ENCODE results near the gene SP9. TPM values are rescaled to one million over a fixed set of nuclear protein-coding genes. Genes with fewer than 3 reads are reported as not detected.

Gene SP9
- total and polyA plus RNA-seq, 10 of the 15 experiments (the other 5 are each of a cell fraction or from before 2014, with no cell fraction given): not detected

DNA sequence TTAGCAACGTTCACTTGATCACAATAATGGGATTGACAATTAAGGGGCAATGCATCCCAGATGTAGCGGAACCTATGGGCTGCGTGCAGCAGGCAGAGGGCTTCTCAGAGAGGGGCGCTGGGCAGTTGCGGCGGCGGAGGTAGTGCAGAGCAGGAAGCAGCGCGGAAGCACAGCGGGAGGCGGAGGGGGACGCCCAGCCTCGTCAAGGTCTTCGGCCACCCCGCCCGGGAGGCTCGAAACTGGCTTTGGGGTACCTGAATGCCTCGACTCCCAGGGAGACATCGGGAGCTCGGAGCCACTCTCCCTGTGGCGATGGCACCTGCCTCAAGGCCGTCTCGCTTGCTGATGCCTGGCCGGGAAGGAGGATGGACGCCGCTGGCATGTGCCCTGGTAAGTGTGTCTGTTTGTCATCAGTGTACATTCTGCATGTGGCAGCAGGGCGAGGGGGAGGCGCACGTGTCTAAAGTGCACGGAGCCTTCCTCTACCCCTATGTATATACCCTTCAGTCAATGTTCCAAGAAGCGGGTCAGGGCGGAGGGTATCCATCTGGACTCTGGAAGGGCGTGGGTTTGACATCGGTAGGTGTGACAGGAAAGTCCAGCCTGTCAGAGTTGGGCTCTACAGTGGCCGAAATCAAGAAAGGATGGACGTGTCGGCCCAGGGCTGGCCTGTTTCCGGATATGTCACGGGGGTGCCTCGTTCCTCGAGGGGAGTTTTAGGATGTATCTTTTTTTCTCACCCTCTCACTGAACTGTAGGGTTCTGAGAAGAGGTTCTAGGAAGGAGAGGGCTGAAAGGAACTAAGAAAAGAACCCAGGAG, 7.5 kb upstream of the SP9 start:
- WGBS (ENCODE audit: insufficient coverage, insufficient replicate concordance, low lambda C conversion rate, missing lambda C conversion rate): 26% methylated on average over 41 of the region's 41 CpGs
- RAD21 ChIA-PET (ENCODE audit: unreplicated experiment): no interaction called here
- POLR2A ChIA-PET: no interaction called here
- BruUV-seq (replicated peaks): no TSS peak
- H4K20me1 ChIP-seq (ENCODE audit: control insufficient read depth, insufficient read depth): no peaks in the 10 kb centered on the region
- H3K27me3 ChIP-seq (replicated peaks in 1 of 2; ENCODE audit: control insufficient read depth in 2 of 2, insufficient read depth in 2 of 2, low read length in 1 of 2): peaks cover 11 to 27% of the 10 kb centered on the region in 2 experiments
- FAIRE-seq (no peak), DNase-seq (ENCODE audit: low read depth, low spot score) (no peak), ATAC-seq (peak; percentile 54)
- intact Hi-C loops (cut with micrococcal nuclease; ENCODE audit: unreplicated experiment): no loop called here
- H3K36me3 ChIP-seq (ENCODE audit: control insufficient read depth in 2 of 2, insufficient read depth in 2 of 2, low read length in 1 of 2): no peaks in the 10 kb centered on the region
- no peak overlapping the region for H3K27ac ChIP-seq (ENCODE audit: control insufficient read depth, insufficient read depth)
- in situ Hi-C loops (cut with MboI): no loop called here
- SMC1A ChIA-PET (ENCODE audit: uncharacterized antibody, unreplicated experiment): interaction anchor here (0.6 kb wide), 1 partner anchor 90 kb away, joined by 3 read pairs; no protein-coding TSS in a partner anchor
- H3K4me1 ChIP-seq (ENCODE audit: control insufficient read depth, insufficient read depth, low read length): peaks cover 11% of the 10 kb centered on the region
- H3K9ac ChIP-seq (ENCODE audit: control insufficient read depth, insufficient read depth, low read length): no peak overlapping the region
- H3K4me2 ChIP-seq (ENCODE audit: control insufficient read depth, insufficient read depth): peak overlapping the region; percentile 97
- no peaks in the 10 kb centered on the region for H3K79me2 ChIP-seq (ENCODE audit: control insufficient read depth, insufficient read depth, low read length)
- TF ChIP-seq, protein P1, sequence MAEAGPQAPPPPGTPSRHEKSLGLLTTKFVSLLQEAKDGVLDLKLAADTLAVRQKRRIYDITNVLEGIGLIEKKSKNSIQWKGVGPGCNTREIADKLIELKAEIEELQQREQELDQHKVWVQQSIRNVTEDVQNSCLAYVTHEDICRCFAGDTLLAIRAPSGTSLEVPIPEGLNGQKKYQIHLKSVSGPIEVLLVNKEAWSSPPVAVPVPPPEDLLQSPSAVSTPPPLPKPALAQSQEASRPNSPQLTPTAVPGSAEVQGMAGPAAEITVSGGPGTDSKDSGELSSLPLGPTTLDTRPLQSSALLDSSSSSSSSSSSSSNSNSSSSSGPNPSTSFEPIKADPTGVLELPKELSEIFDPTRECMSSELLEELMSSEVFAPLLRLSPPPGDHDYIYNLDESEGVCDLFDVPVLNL (IDR thresholded peaks at IDR 0.05; ENCODE audit: low read depth, low read length): no peak
- peak; percentile 52 for TF ChIP-seq SUZ12 (IDR thresholded peaks at IDR 0.05; ENCODE audit: unreplicated experiment)
- TF ChIP-seq BHLHE40 (IDR thresholded peaks at IDR 0.05; ENCODE audit: borderline replicate concordance in 1 of 2, low read depth in 2 of 2, low read length in 1 of 2): peak in 1 of 2 experiments; percentile 12; a peak in 1 of 4 replicates
- TF ChIP-seq ZNF24 (IDR thresholded peaks at IDR 0.05): no peak
- no peak for TF ChIP-seq MYB (IDR thresholded peaks at IDR 0.05; ENCODE audit: borderline replicate concordance, low read depth, low read length)
- TF ChIP-seq, protein P2, sequence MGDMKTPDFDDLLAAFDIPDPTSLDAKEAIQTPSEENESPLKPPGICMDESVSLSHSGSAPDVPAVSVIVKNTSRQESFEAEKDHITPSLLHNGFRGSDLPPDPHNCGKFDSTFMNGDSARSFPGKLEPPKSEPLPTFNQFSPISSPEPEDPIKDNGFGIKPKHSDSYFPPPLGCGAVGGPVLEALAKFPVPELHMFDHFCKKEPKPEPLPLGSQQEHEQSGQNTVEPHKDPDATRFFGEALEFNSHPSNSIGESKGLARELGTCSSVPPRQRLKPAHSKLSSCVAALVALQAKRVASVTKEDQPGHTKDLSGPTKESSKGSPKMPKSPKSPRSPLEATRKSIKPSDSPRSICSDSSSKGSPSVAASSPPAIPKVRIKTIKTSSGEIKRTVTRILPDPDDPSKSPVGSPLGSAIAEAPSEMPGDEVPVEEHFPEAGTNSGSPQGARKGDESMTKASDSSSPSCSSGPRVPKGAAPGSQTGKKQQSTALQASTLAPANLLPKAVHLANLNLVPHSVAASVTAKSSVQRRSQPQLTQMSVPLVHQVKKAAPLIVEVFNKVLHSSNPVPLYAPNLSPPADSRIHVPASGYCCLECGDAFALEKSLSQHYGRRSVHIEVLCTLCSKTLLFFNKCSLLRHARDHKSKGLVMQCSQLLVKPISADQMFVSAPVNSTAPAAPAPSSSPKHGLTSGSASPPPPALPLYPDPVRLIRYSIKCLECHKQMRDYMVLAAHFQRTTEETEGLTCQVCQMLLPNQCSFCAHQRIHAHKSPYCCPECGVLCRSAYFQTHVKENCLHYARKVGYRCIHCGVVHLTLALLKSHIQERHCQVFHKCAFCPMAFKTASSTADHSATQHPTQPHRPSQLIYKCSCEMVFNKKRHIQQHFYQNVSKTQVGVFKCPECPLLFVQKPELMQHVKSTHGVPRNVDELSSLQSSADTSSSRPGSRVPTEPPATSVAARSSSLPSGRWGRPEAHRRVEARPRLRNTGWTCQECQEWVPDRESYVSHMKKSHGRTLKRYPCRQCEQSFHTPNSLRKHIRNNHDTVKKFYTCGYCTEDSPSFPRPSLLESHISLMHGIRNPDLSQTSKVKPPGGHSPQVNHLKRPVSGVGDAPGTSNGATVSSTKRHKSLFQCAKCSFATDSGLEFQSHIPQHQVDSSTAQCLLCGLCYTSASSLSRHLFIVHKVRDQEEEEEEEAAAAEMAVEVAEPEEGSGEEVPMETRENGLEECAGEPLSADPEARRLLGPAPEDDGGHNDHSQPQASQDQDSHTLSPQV (IDR thresholded peaks at IDR 0.05): no peak
- CTCF ChIA-PET: interaction anchor here (1.2 to 2.7 kb wide), 3 partner anchors 14 to 759 kb away, joined by 3 to 16 read pairs (median 3); no protein-coding TSS in a partner anchor
- no peaks in the 10 kb centered on the region; the same call in 2 of the 3 replicates for H3K9me3 ChIP-seq (replicated peaks; ENCODE audit: control insufficient read depth, insufficient read depth, low read length)
- peak overlapping the region; percentile 78 for H2AFZ ChIP-seq (ENCODE audit: control insufficient read depth, low read depth, low read length)
- peak overlapping the region; percentile 83 for H3K4me3 ChIP-seq

Measured in GM12878 (cell line).